Activated CD8-positive, alpha-beta T cell treated with anti-CD3 and anti-CD28 coated beads for 36 hours (primary cell): ENCODE results near the gene ZSCAN20. TPM values are rescaled to one million over a fixed set of nuclear protein-coding genes. Genes with fewer than 3 reads are reported as not detected.

Experiments
- ATAC-seq: fragments of 200-7000 bp; cut with Tn5 transposase; one replicate; pipeline ENCODE4 v1.10.0; 2021; ENCODE audit warnings: mild to moderate bottlenecking, moderate library complexity
- CTCF ChIA-PET: fragments of 350-600 bp; sonication (Branson Sonifier 250); formaldehyde crosslinking; loops from one replicate; lab custom pipeline; 2021; ENCODE audit warnings: antibody characterized with exemption; lab: Charles Lee
- POLR2A ChIA-PET: fragments of 350-600 bp; sonication (Branson Sonifier 250); formaldehyde crosslinking; loops from one replicate; lab custom pipeline; 2021; ENCODE audit warnings: antibody characterized with exemption; lab: Charles Lee
- DNase-seq: peaks from one replicate; pipeline ENCODE4 v3.0.0-alpha.2; 2020
- H3K27ac Mint-ChIP-seq: one replicate; pipeline ENCODE4 v1.8.0; 2021; ENCODE audit warnings: mild to moderate bottlenecking, mixed read lengths
- H3K27me3 Mint-ChIP-seq: one replicate; pipeline ENCODE4 v1.8.0; 2021; ENCODE audit warnings: mixed read lengths
- H3K36me3 Mint-ChIP-seq: one replicate; pipeline ENCODE4 v1.8.0; 2021; ENCODE audit warnings: low read depth, mixed read lengths
- H3K4me1 Mint-ChIP-seq: one replicate; pipeline ENCODE4 v1.8.0; 2021; ENCODE audit warnings: low read depth, mixed read lengths
- H3K4me3 Mint-ChIP-seq: one replicate; pipeline ENCODE4 v1.8.0; 2021; ENCODE audit warnings: mild to moderate bottlenecking, moderate library complexity, mixed read lengths
- H3K9me3 Mint-ChIP-seq: one replicate; pipeline ENCODE4 v1.8.0; 2021; ENCODE audit warnings: mixed read lengths
- intact Hi-C: fragments of 100-400 bp; cut with micrococcal nuclease; formaldehyde crosslinking; loops from one replicate; pipeline ENCODE4 v1.10.0; 2022
- total RNA-seq, 2 experiments: library from RNA; stranded (reverse); gene quantifications; one replicate each; pipeline ENCODE4 v1.2.3, GENCODE V29; 2021
- TF ChIP-seq, protein P1 (sequence below): fragments of 200-600 bp; IDR thresholded peaks from one replicate; pipeline ENCODE4 v1.8.0; 2022; ENCODE audit warnings: antibody characterized with exemption, mild to moderate bottlenecking

The ZSCAN20 gene
- total RNA-seq, 2 experiments from 2014 or later: 2.6 to 3.2 TPM

DNA sequence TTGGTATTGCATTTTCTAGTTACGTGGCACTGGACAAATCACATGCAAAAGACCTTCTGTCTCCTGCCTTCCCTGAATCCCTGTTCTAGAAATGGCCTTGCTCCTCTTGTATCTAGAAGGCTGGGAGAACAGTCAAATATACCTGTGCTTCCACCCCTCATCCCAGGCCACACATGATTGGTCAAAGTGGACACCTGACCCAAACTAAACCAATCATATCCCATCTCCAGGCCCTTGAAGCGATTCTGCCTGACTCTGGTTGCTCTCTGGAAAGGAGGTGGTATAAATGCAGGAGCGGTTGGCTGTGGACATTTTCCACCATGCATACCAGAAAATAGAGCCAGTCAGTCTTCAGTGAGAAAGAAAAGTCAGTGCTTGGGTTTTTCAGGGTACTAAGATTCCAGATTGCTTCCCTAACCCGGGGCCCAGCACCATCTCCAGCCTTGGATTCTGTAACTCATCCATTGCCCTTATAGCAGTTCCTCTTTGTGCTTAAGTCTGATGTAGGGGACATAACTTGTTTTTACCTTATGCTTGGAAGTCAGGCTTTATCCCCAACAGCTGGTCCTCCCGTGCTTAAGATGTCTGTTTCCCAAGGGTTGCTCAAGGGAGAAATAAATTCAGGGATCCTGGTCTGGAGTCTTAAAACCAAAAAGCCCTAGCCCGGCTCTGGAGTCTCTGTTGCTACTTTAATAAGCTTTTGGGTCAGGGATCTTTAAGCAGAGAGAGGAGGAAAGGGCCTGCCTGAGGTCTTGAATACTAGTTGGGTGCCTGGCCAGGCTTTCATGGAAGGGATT is 33.9 kb upstream of the ZSCAN20 start:
- POLR2A ChIA-PET: no interaction called here
- H3K9me3 Mint-ChIP-seq: no peaks in the 10 kb centered on the region
- H3K27me3 Mint-ChIP-seq: no peaks in the 10 kb centered on the region
- no peaks in the 10 kb centered on the region for H3K4me1 Mint-ChIP-seq
- no peak for DNase-seq
- ATAC-seq: no peak
- no peaks in the 10 kb centered on the region for H3K36me3 Mint-ChIP-seq
- CTCF ChIA-PET: interaction anchor here (1.0 kb wide), 1 partner anchor 21 kb away, joined by 3 read pairs; no protein-coding TSS in a partner anchor
- TF ChIP-seq, protein P1, sequence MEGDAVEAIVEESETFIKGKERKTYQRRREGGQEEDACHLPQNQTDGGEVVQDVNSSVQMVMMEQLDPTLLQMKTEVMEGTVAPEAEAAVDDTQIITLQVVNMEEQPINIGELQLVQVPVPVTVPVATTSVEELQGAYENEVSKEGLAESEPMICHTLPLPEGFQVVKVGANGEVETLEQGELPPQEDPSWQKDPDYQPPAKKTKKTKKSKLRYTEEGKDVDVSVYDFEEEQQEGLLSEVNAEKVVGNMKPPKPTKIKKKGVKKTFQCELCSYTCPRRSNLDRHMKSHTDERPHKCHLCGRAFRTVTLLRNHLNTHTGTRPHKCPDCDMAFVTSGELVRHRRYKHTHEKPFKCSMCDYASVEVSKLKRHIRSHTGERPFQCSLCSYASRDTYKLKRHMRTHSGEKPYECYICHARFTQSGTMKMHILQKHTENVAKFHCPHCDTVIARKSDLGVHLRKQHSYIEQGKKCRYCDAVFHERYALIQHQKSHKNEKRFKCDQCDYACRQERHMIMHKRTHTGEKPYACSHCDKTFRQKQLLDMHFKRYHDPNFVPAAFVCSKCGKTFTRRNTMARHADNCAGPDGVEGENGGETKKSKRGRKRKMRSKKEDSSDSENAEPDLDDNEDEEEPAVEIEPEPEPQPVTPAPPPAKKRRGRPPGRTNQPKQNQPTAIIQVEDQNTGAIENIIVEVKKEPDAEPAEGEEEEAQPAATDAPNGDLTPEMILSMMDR: no peak
- H3K27ac Mint-ChIP-seq: no peak overlapping the region
- intact Hi-C loops: no loop called here
- H3K4me3 Mint-ChIP-seq: no peak overlapping the region

DNA sequence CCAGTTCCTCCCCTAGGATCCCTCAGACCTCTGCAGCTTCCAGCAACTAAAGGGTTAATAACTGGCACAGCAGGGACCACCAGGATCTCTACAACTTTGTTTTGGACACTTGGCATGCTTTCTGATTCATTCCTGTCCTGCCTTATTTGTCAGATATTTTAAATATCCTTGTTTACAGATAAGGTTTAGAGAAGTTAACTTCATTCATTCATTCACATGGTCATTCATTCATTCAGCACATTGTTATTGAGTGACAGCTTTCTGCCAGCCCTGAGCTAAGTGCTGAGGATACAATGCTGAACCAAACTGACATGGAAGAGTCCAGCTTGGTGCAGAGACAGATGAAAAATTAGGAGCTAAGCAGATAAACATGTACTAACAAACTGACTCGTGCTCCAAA is 32.8 kb upstream of the ZSCAN20 start:
- ChIA-PET CTCF (interaction anchor here (0.8 kb wide), 1 partner anchor 16 kb away, joined by 3 read pairs; no protein-coding TSS in a partner anchor), POLR2A (no interaction called here)
- intact Hi-C loops: no loop called here
- no peak overlapping the region for H3K4me3 Mint-ChIP-seq
- no peaks in the 10 kb centered on the region for H3K36me3 Mint-ChIP-seq
- DNase-seq (no peak), ATAC-seq (no peak)
- H3K9me3 Mint-ChIP-seq: no peaks in the 10 kb centered on the region
- TF ChIP-seq, protein P1: no peak
- no peaks in the 10 kb centered on the region for H3K27me3 Mint-ChIP-seq
- no peaks in the 10 kb centered on the region for H3K4me1 Mint-ChIP-seq
- no peak overlapping the region for H3K27ac Mint-ChIP-seq

DNA sequence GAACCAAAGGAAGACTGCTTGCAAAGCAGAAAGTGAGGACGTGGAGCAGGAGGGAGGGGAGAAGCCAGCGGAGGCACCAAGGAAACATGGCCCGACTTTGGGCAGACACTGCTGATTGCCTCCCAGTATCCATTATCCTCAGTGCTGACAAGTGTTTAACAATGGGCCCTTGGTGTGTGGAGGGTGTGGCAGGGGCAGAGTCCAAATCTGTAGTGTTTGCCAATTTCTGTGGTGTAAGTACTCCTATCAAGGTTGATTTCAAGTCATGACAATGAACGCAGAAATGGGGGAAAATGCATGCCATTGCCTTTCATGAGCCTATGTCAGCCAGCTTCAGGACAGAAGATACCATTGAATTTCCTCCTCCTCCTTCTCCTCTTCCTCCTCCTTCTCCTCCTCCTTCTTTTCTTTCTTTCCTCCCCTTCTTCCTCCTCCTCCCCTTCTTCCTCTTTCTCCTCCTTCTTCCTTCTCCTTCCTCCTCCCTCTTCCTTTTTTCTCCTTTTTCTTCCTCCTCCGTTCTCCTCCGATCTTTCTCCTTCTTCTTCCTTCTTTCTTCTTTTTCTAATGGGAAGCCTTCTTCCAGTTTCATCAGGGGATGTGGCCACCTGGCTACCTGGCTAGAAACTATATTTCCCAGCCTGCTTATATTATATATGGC is 31.2 kb upstream of the ZSCAN20 start:
- DNase-seq: no peak
- Mint-ChIP-seq H3K36me3 (no peaks in the 10 kb centered on the region), H3K9me3 (no peaks in the 10 kb centered on the region), H3K4me3 (no peak overlapping the region), H3K4me1 (peaks cover 1% of the 10 kb centered on the region), H3K27me3 (peaks cover 4% of the 10 kb centered on the region), H3K27ac (no peak overlapping the region)
- POLR2A ChIA-PET: no interaction called here
- CTCF ChIA-PET: interaction anchor here (1.3 kb wide), 1 partner anchor 30 kb away, joined by 5 read pairs; no protein-coding TSS in a partner anchor
- TF ChIP-seq, protein P1: no peak
- ATAC-seq: no peak
- intact Hi-C loops: no loop called here

DNA sequence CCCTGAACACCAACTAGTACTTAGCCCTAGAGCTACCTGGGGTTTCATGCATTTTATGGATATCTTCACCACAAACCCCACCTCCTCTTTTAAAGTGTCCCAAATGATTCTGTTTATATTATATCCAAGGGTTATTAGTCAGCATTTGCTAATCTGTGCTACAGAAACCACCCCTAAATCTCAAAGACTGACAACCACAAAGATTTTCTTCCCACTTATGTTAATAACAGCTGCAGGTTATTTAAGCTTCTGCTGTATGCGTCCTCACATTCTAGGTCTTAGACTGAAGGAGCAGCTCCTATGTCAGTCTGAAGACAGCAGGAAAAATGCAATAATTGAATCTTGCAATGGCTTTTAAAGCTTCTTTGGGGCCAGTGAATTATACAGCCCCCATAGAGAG is 30.3 kb upstream of the ZSCAN20 start:
- ATAC-seq (no peak), DNase-seq (no peak)
- no peak overlapping the region for H3K27ac Mint-ChIP-seq
- peaks cover 4% of the 10 kb centered on the region for H3K27me3 Mint-ChIP-seq
- H3K36me3 Mint-ChIP-seq: no peaks in the 10 kb centered on the region
- POLR2A ChIA-PET: no interaction called here
- H3K9me3 Mint-ChIP-seq: no peaks in the 10 kb centered on the region
- H3K4me3 Mint-ChIP-seq: no peak overlapping the region
- CTCF ChIA-PET: interaction anchor here (1.3 kb wide), 1 partner anchor 29 kb away, joined by 5 read pairs; no protein-coding TSS in a partner anchor
- TF ChIP-seq, protein P1: no peak
- peaks cover 5% of the 10 kb centered on the region for H3K4me1 Mint-ChIP-seq
- intact Hi-C loops: no loop called here
